CD14-positive monocyte (primary cell): Measurements from ENCODE around the gene SRSF7. TPM values are rescaled to one million over a fixed set of nuclear protein-coding genes. Genes with fewer than 3 reads are reported as not detected.

Source experiments
- DNase-seq, 3 donors: peaks; one replicate each; pipeline ENCODE4 v3.0.0-alpha.2; 2011 to 2022
- H2AFZ ChIP-seq: 2 replicates; pipeline ENCODE4 v1.6.0; 2012; ENCODE audit warnings: mild to moderate bottlenecking, low read depth, low read length, inconsistent platforms; ENCODE audit not compliant: insufficient read depth, poor library complexity, severe bottlenecking
- H3K27ac ChIP-seq, 2 donors: 1 replicate in 1 of 2; 2 replicates in 1 of 2; pipeline ENCODE4 v1.5.1; 2012 to 2013; ENCODE audit warnings: low read length in 2 of 2, control low read depth in 1 of 2, inconsistent platforms in 1 of 2, low read depth in 1 of 2, mild to moderate bottlenecking in 1 of 2
- H3K27me3 ChIP-seq, 2 donors: one replicate each; pipeline versions ENCODE4 v1.6.0 to v1.6.1; 2011 to 2013; ENCODE audit warnings: low read length in 2 of 2; ENCODE audit not compliant: control insufficient read depth in 2 of 2, insufficient read depth in 2 of 2
- H3K36me3 ChIP-seq, 2 donors: replicated peaks in 1 of 2; 1 replicate in 1 of 2; 2 replicates in 1 of 2; pipeline versions ENCODE4 v1.5.1 to v1.6.1; 2012 to 2013; ENCODE audit warnings: low read length in 2 of 2, control low read depth in 1 of 2, inconsistent platforms in 1 of 2, mild to moderate bottlenecking in 1 of 2; ENCODE audit not compliant: insufficient read depth in 2 of 2, control insufficient read depth in 1 of 2
- H3K4me1 ChIP-seq, 2 donors: 1 replicate in 1 of 2; 2 replicates in 1 of 2; pipeline versions ENCODE4 v1.5.1 to v1.6.1; 2012 to 2013; ENCODE audit warnings: low read length in 2 of 2, control low read depth in 1 of 2, inconsistent platforms in 1 of 2, mild to moderate bottlenecking in 1 of 2, moderate library complexity in 1 of 2; ENCODE audit not compliant: insufficient read depth in 2 of 2, control insufficient read depth in 1 of 2
- H3K4me2 ChIP-seq: replicated peaks from 2 replicates; pipeline ENCODE3; 2012; ENCODE audit warnings: low read length, moderate library complexity, mild to moderate bottlenecking; ENCODE audit not compliant: poor library complexity, severe bottlenecking; ENCODE audit errors: extremely low read depth
- H3K4me3 ChIP-seq, 3 experiments: fragments of 200-600 bp in 1 of 3; sonication (generic) in 1 of 3; replicated peaks in 1 of 3; 1 replicate in 2 of 3; 2 replicates in 1 of 3; pipeline ENCODE4 v1.5.1; 2011 to 2013; ENCODE audit warnings: low read length in 3 of 3, mild to moderate bottlenecking in 3 of 3, control low read depth in 2 of 3, low read depth in 2 of 3, inconsistent platforms in 1 of 3, moderate library complexity in 1 of 3
- H3K79me2 ChIP-seq: 2 replicates; pipeline ENCODE4 v1.6.0; 2012; ENCODE audit warnings: mild to moderate bottlenecking, control low read depth, inconsistent platforms, low read length, moderate library complexity; ENCODE audit not compliant: insufficient read depth
- H3K9ac ChIP-seq: 2 replicates; pipeline ENCODE4 v1.6.0; 2017; ENCODE audit warnings: low read length, mild to moderate bottlenecking; ENCODE audit not compliant: insufficient read depth, poor library complexity, severe bottlenecking
- H3K9me3 ChIP-seq, 2 donors: replicated peaks in 1 of 2; 1 replicate in 1 of 2; 2 replicates in 1 of 2; pipeline versions ENCODE4 v1.5.1 to v1.6.1; 2012 to 2013; ENCODE audit warnings: low read length in 2 of 2, control low read depth in 1 of 2; ENCODE audit not compliant: control insufficient read depth in 1 of 2, insufficient read depth in 1 of 2
- H4K20me1 ChIP-seq: 2 replicates; pipeline ENCODE4 v1.6.0; 2012; ENCODE audit warnings: mild to moderate bottlenecking, low read length, control low read depth, moderate library complexity; ENCODE audit not compliant: insufficient read depth
- H3K27ac Mint-ChIP-seq, 7 donors: one replicate each; pipeline ENCODE4 v1.8.0; 2020; ENCODE audit warnings: mild to moderate bottlenecking in 7 of 7, mixed read lengths in 7 of 7, moderate library complexity in 6 of 7, inconsistent platforms in 2 of 7
- H3K27me3 Mint-ChIP-seq, 3 donors: one replicate each; pipeline ENCODE4 v1.8.0; 2021 to 2022; ENCODE audit warnings: low read depth in 3 of 3, mild to moderate bottlenecking in 3 of 3, mixed read lengths in 3 of 3, moderate library complexity in 3 of 3, inconsistent platforms in 1 of 3
- H3K36me3 Mint-ChIP-seq, 2 donors: one replicate each; pipeline ENCODE4 v1.8.0; 2020; ENCODE audit warnings: mixed read lengths in 2 of 2, inconsistent platforms in 1 of 2, mild to moderate bottlenecking in 1 of 2
- H3K4me1 Mint-ChIP-seq: one replicate; pipeline ENCODE4 v1.8.0; 2020; ENCODE audit warnings: mild to moderate bottlenecking, mixed read lengths
- H3K4me3 Mint-ChIP-seq, 2 donors: one replicate each; pipeline ENCODE4 v1.8.0; 2020; ENCODE audit warnings: mild to moderate bottlenecking in 2 of 2, mixed read lengths in 2 of 2, moderate library complexity in 1 of 2
- H3K9me3 Mint-ChIP-seq, 7 donors: one replicate each; pipeline ENCODE4 v1.8.0; 2020 to 2022; ENCODE audit warnings: mixed read lengths in 7 of 7, mild to moderate bottlenecking in 6 of 7, moderate library complexity in 6 of 7, inconsistent platforms in 2 of 7
- CTCF ChIP-seq: fragments of 200-600 bp; IDR thresholded peaks from one replicate; pipeline ENCODE4 v1.8.0; 2022; ENCODE audit warnings: antibody characterized with exemption, mild to moderate bottlenecking
- WGBS: methylation state at CpG from one replicate; pipeline ENCODE4 v1.1.5; 2013; ENCODE audit warnings: missing lambda C conversion rate; ENCODE audit not compliant: insufficient coverage; 5-methylcytosine and 5-hydroxymethylcytosine counted together
- intact Hi-C, 2 donors: fragments of 100-400 bp; cut with micrococcal nuclease; formaldehyde crosslinking; loops; one replicate each; pipeline versions ENCODE4 v1.15.0 to v1.15.1; 2023
- polyA plus RNA-seq, 3 donors: library from polyadenylated mRNA; depleted of rRNA in 1 of 3; unstranded in 2 of 3; stranded (reverse) in 1 of 3; fragments of 300-500 nt in 2 of 3; fragments of >200 nt in 1 of 3; fragmentation: Illumina TruSeq in 2 of 3; gene quantifications; 1 replicate in 2 of 3; 2 replicates in 1 of 3; pipeline ENCODE4 v1.2.3, GENCODE V29; 2012 to 2021

SRSF7 gene
- polyA plus RNA-seq, 3 donors, result 226 to 299 (median 246) TPM

GRCh38 chr2:38771632-38772031, 20.5 kb upstream of the SRSF7 start:
- H3K9me3 Mint-ChIP-seq, result no peaks in the 10 kb centered on the region
- Histone ChIP-seq H3K4me2 (no peak overlapping the region), H3K4me1 (no peaks in the 10 kb centered on the region), H4K20me1 (no peaks in the 10 kb centered on the region), H3K27ac (no peak overlapping the region), H3K9ac (no peak overlapping the region), H3K9me3 (no peaks in the 10 kb centered on the region), H3K79me2 (no peaks in the 10 kb centered on the region), H2AFZ (no peak overlapping the region), H3K27me3 (peaks cover 0 to 9% of the 10 kb centered on the region in 2 donors), H3K4me3 (no peak overlapping the region), H3K36me3 (no peaks in the 10 kb centered on the region)
- H3K27me3 Mint-ChIP-seq, result peaks cover 7 to 17% (median 13%) of the 10 kb centered on the region in 3 donors
- no peak overlapping the region for H3K27ac Mint-ChIP-seq
- DNase-seq, result no peak
- 50% methylated on average over 2 of the region's 5 CpGs for WGBS
- no peak for TF ChIP-seq CTCF
- no peak overlapping the region for H3K4me3 Mint-ChIP-seq
- intact Hi-C loops, result no loop called here
- no peaks in the 10 kb centered on the region for H3K4me1 Mint-ChIP-seq
- no peaks in the 10 kb centered on the region for H3K36me3 Mint-ChIP-seq

- Histone ChIP-seq H3K9me3 (no peaks in the 10 kb centered on the region), H3K36me3 (no peaks in the 10 kb centered on the region), H4K20me1 (no peaks in the 10 kb centered on the region), H3K4me1 (no peaks in the 10 kb centered on the region), H3K9ac (no peak overlapping the region), H3K27ac (no peak overlapping the region), H3K27me3 (no peaks in the 10 kb centered on the region), H3K4me3 (no peak overlapping the region), H2AFZ (no peak overlapping the region), H3K4me2 (no peak overlapping the region), H3K79me2 (no peaks in the 10 kb centered on the region)
- TF ChIP-seq CTCF, result no peak
- intact Hi-C loops, result no loop called here
- Mint-ChIP-seq H3K27ac (no peak overlapping the region), H3K27me3 (peaks cover 0 to 3% (median 0%) of the 10 kb centered on the region in 3 donors), H3K9me3 (peaks cover 0 to 2% (median 0%) of the 10 kb centered on the region in 7 donors), H3K4me3 (no peak overlapping the region), H3K4me1 (no peaks in the 10 kb centered on the region), H3K36me3 (no peaks in the 10 kb centered on the region)
- DNase-seq, result no peak
- 96% methylated on average over 3 of the region's 5 CpGs for WGBS
These were observed 14.4 kb upstream of the SRSF7 start for GRCh38 chr2:38765551-38765950.
